Ectodermal cell (in vitro differentiated cells): ENCODE data around the gene PSMF1. TPM values are rescaled to one million over a fixed set of nuclear protein-coding genes. Genes with fewer than 3 reads are reported as not detected.

Experiments used
- H3K27ac ChIP-seq: 2 replicates; pipeline ENCODE4 v1.7.0; 2013; ENCODE audit warnings: mild to moderate bottlenecking, low read depth, low read length; ENCODE audit not compliant: insufficient read depth, poor library complexity, severe bottlenecking
- H3K27me3 ChIP-seq: 2 replicates; pipeline ENCODE4 v1.7.0; 2013; ENCODE audit warnings: mild to moderate bottlenecking, low read length; ENCODE audit not compliant: insufficient read depth, control insufficient read depth, poor library complexity, severe bottlenecking
- H3K36me3 ChIP-seq: one replicate; pipeline ENCODE4 v1.7.0; 2013; ENCODE audit warnings: low read length; ENCODE audit not compliant: control insufficient read depth, insufficient read depth
- H3K4me1 ChIP-seq: one replicate; pipeline ENCODE4 v1.7.0; 2013; ENCODE audit warnings: low read length; ENCODE audit not compliant: control insufficient read depth, insufficient read depth
- H3K4me3 ChIP-seq: 2 replicates; pipeline ENCODE4 v1.7.0; 2013; ENCODE audit warnings: low read depth, low read length, control low read depth; ENCODE audit not compliant: insufficient read depth
- H3K9me3 ChIP-seq: 2 replicates; pipeline ENCODE4 v1.7.0; 2013; ENCODE audit warnings: mild to moderate bottlenecking, low read length, moderate library complexity; ENCODE audit not compliant: control insufficient read depth
- WGBS, 2 experiments: methylation state at CpG; one replicate each; pipeline ENCODE4 v1.1.7; 2013; ENCODE audit warnings: missing lambda C conversion rate in 2 of 2; 5-methylcytosine and 5-hydroxymethylcytosine counted together
- polyA plus RNA-seq, 4 experiments: library from polyadenylated mRNA; stranded (reverse); fragments of 50-300 nt; gene quantifications; one replicate each; pipeline ENCODE4 v1.2.3, GENCODE V29; 2013

The PSMF1 gene, protein sequence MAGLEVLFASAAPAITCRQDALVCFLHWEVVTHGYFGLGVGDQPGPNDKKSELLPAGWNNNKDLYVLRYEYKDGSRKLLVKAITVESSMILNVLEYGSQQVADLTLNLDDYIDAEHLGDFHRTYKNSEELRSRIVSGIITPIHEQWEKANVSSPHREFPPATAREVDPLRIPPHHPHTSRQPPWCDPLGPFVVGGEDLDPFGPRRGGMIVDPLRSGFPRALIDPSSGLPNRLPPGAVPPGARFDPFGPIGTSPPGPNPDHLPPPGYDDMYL
- polyA plus RNA-seq (2013, experiment 1 of 4) = 63.5 TPM
- polyA plus RNA-seq (2013, experiment 2 of 4) = 59.0 TPM
- polyA plus RNA-seq (2013, experiment 3 of 4) = 35.9 TPM
- 42.0 TPM for polyA plus RNA-seq (2013, experiment 4 of 4)

- H3K27ac ChIP-seq = no peak within 1 kb of the TSS
- peaks cover 9% of the 10 kb centered on the region for H3K4me1 ChIP-seq
- no peaks in the 10 kb centered on the region for H3K9me3 ChIP-seq
- WGBS, 2 experiments = 0% methylated on average over 62 of the region's 62 CpGs
- H3K4me3 ChIP-seq = peak within 1 kb of the TSS; percentile 95
- H3K27me3 ChIP-seq = no peaks in the 10 kb centered on the region
- H3K36me3 ChIP-seq = no peaks in the 10 kb centered on the region
Observed at GRCh38 chr20:1118336-1119127, at the start of gene PSMF1. PSMF1 (plus strand) TSS chr20:1118602; CDS start chr20:1118774, 172 bp downstream.

DNA sequence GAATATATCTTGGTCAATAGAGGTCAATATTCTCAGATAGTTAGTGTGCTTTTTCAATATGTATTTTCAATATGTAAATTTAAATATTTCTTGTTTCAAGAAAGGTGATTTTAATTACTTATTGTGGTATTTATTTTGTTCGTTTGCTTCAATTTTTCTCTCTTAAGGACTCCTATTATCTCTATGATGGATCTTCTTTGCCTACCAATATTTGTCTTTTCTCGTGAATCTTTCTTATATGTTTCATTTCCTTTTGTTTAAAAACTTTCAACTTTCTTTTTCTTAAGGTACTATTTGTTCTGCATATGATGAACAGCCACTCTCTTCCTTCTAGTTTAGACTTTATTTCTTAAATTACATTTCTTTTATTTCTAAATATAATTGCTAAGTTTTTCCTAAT is 46.1 kb upstream of the PSMF1 start:
- no peak overlapping the region for H3K4me3 ChIP-seq
- no peaks in the 10 kb centered on the region for H3K4me1 ChIP-seq
- H3K27ac ChIP-seq = no peak overlapping the region
- WGBS, 2 experiments = 77 to 90% methylated on average over 2 of the region's 2 CpGs
- H3K36me3 ChIP-seq = no peaks in the 10 kb centered on the region
- no peaks in the 10 kb centered on the region for H3K27me3 ChIP-seq
- H3K9me3 ChIP-seq = no peaks in the 10 kb centered on the region

GRCh38 chr20:1075616-1076015 is 42.8 kb upstream of the PSMF1 start:
- no peaks in the 10 kb centered on the region for H3K4me1 ChIP-seq
- no peaks in the 10 kb centered on the region for H3K36me3 ChIP-seq
- H3K27ac ChIP-seq = no peak overlapping the region
- no peak overlapping the region for H3K4me3 ChIP-seq
- H3K9me3 ChIP-seq = no peaks in the 10 kb centered on the region
- no peaks in the 10 kb centered on the region for H3K27me3 ChIP-seq
- 87 to 96% methylated on average over 3 of the region's 3 CpGs for WGBS, 2 experiments

- WGBS, 2 experiments = 92 to 94% methylated on average over 4 of the region's 4 CpGs
- H3K4me1 ChIP-seq = peaks cover 3% of the 10 kb centered on the region
- H3K36me3 ChIP-seq = no peaks in the 10 kb centered on the region
- no peaks in the 10 kb centered on the region for H3K27me3 ChIP-seq
- no peak overlapping the region for H3K4me3 ChIP-seq
- H3K9me3 ChIP-seq = no peaks in the 10 kb centered on the region
- H3K27ac ChIP-seq = no peak overlapping the region
Observed at GRCh38 chr20:1081891-1082290, 36.5 kb upstream of the PSMF1 start.

DNA sequence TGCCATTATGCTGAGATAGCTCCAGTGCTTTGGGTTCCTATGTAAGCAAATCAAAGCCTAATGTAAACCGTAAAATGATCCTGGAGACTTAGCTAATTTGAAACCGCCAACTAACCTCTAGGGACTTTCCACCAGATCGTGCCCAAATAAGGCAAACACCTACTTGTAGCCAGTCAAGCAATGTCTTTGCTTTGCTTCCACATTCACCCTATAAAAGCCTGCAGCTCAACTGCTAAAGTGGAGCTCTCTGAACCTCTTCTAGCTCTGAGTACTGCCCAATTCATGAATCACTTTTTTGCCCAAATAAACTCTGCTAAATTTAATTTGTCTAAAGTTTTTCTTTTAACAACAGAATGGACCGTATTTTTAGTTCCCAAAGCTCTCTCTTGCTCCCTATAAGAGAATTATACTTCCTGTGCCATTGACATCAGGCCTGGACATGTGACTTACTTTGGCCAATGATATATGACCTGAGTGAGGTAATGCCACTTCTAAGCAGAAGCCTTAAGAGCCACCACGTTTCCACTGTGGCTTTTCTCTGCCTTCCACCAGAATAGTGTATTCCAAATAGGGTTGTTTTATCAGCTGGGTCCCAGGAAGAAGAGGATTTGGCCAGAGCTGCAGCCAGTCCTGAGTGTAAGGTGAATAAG is 34.8 kb upstream of the PSMF1 start:
- Histone ChIP-seq H3K27me3 (no peaks in the 10 kb centered on the region), H3K4me3 (no peak overlapping the region), H3K27ac (no peak overlapping the region), H3K4me1 (peaks cover 4% of the 10 kb centered on the region), H3K9me3 (no peaks in the 10 kb centered on the region), H3K36me3 (no peaks in the 10 kb centered on the region)
- WGBS, 2 experiments = 73 to 74% methylated on average over 5 of the region's 5 CpGs

DNA sequence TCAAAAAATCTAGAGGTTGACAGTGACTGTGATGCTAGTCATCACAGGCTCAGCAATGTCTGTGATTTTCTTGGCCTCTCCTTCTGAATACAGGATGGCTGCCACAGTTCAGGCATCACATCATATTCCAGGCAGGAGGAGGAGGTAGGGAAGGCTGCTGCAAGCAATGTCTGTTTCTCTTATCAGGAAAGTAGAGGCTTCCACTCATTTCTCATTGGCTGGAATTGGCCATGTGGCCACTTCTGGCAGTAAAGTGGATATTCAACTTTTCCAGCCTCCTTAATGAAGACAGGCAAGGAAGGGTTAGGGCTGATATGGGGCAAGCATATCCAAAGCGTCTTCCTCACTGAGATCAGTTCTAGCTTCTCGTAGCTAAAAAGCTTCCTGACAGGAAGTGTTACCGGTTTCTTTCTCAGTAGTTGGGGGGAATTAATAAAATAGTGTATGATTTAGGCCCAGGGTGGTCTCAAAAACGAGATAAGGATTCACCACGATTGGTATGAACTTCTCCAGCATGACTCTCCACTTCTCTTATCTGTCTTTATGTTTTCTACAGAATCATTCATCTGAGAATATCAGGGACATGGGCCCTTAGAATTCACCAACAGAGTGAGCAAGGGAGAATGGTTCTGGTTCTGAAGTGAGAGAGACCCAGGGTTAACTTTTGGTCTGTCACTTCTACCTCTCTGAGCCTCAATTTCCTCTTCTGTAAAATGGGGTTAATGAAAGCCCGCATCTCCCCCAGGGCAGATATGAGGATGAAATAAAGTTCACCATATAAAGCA is 32.7 kb upstream of the PSMF1 start:
- Histone ChIP-seq H3K27me3 (no peaks in the 10 kb centered on the region), H3K4me1 (peaks cover 4% of the 10 kb centered on the region)
- WGBS, 2 experiments = 90 to 93% methylated on average over 6 of the region's 6 CpGs

GRCh38 chr20:1086277-1087213 is 31.9 kb upstream of the PSMF1 start:
- H3K9me3 ChIP-seq = no peaks in the 10 kb centered on the region
- H3K36me3 ChIP-seq = no peaks in the 10 kb centered on the region
- WGBS, 2 experiments = 38 to 40% methylated on average over 5 of the region's 5 CpGs
- no peak overlapping the region for H3K27ac ChIP-seq
- no peaks in the 10 kb centered on the region for H3K27me3 ChIP-seq
- peaks cover 4% of the 10 kb centered on the region for H3K4me1 ChIP-seq
- H3K4me3 ChIP-seq = no peak overlapping the region

More for the DNA sequence above, 32.7 kb upstream of the PSMF1 start:
- Histone ChIP-seq H3K4me3 (no peak overlapping the region), H3K9me3 (no peaks in the 10 kb centered on the region), H3K27ac (no peak overlapping the region), H3K36me3 (no peaks in the 10 kb centered on the region)

DNA sequence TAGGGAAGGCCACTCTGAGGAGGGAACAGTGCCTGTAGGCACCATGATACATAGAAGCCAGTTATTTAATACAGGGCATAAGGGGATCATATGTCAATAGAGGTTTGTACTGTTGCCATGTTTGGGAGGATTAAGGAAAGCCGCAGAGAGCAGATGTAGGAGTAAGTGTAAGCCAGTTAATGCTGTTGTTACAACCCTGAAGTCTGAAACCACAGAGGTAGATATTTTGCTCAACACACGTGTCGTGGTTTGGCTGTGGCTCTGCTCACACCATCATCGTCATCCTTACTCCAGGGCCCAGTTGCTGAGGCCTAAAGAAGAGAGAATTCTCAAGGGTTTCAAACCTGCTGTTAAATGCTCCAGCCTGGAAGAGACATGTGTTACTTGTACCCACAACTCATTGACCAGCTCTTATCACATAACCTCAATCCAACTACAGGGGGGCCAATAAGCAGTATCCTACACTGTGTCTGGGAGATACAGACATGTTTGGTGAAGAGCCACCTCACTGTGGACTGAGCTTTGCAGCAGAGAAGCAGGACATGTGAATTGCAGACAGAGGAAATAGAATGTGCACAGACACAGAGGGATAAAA is 31.0 kb upstream of the PSMF1 start:
- Histone ChIP-seq H3K27me3 (no peaks in the 10 kb centered on the region), H3K4me3 (no peak overlapping the region), H3K36me3 (no peaks in the 10 kb centered on the region), H3K4me1 (peaks cover 4% of the 10 kb centered on the region), H3K27ac (no peak overlapping the region), H3K9me3 (no peaks in the 10 kb centered on the region)
- 87 to 89% methylated on average over 4 of the region's 4 CpGs for WGBS, 2 experiments

- Histone ChIP-seq H3K4me1 (no peaks in the 10 kb centered on the region), H3K9me3 (no peaks in the 10 kb centered on the region), H3K36me3 (no peaks in the 10 kb centered on the region), H3K27me3 (no peaks in the 10 kb centered on the region), H3K4me3 (no peak overlapping the region), H3K27ac (no peak overlapping the region)
- 76 to 81% methylated on average over 6 of the region's 6 CpGs for WGBS, 2 experiments
Observed at GRCh38 chr20:1094751-1095150, 23.7 kb upstream of the PSMF1 start.
